WTC11 (cell line): ENCODE results near the gene CASP3. TPM values are rescaled to one million over a fixed set of nuclear protein-coding genes. Genes with fewer than 3 reads are reported as not detected.

Source experiments
- ATAC-seq: fragments of 200-7000 bp; cut with Tn5 transposase; 2 replicates; pipeline ENCODE4 v1.10.0; 2021; ENCODE audit warnings: mild to moderate bottlenecking, moderate library complexity
- CTCF ChIA-PET: fragments of 300-600 bp; sonication (Branson Sonifier 250); formaldehyde crosslinking; loops from one replicate; lab custom pipeline; 2021; ENCODE audit warnings: antibody characterized with exemption; lab: Charles Lee
- POLR2A ChIA-PET: fragments of 350-600 bp; sonication (Branson Sonifier 250); formaldehyde crosslinking; loops from one replicate; lab custom pipeline; 2021; ENCODE audit warnings: antibody characterized with exemption; lab: Charles Lee
- DNase-seq: peaks from one replicate; pipeline ENCODE4 v3.0.0; 2021; ENCODE audit warnings: low spot score
- H3K27ac Mint-ChIP-seq: 2 replicates; pipeline ENCODE4 v1.8.0; 2021; ENCODE audit warnings: mixed read lengths
- H3K27me3 Mint-ChIP-seq: 2 replicates; pipeline ENCODE4 v1.8.0; 2021; ENCODE audit warnings: low read depth, mild to moderate bottlenecking, moderate library complexity, mixed read lengths
- H3K36me3 Mint-ChIP-seq: 2 replicates; pipeline ENCODE4 v1.8.0; 2021; ENCODE audit warnings: mixed read lengths
- H3K4me1 Mint-ChIP-seq: 2 replicates; pipeline ENCODE4 v1.8.0; 2022; ENCODE audit warnings: mixed read lengths
- H3K4me3 Mint-ChIP-seq: 2 replicates; pipeline ENCODE4 v1.8.0; 2021; ENCODE audit warnings: mild to moderate bottlenecking, moderate library complexity, mixed read lengths
- H3K9me3 Mint-ChIP-seq: 2 replicates; pipeline ENCODE4 v1.8.0; 2021; ENCODE audit warnings: mixed read lengths
- ARID4B ChIP-seq: sonication (generic); formaldehyde crosslinking; IDR thresholded peaks from 2 replicates; pipeline ENCODE4 v1.8.0; 2023; ENCODE audit warnings: missing genetic modification reagents, mild to moderate bottlenecking, borderline replicate concordance
- CBFB ChIP-seq: sonication (generic); formaldehyde crosslinking; IDR thresholded peaks from 2 replicates; pipeline ENCODE4 v1.8.1; 2022; ENCODE audit warnings: mild to moderate bottlenecking, low read depth, missing genetic modification reagents
- E2F5 ChIP-seq: sonication (generic); formaldehyde crosslinking; IDR thresholded peaks from 2 replicates; pipeline ENCODE4 v1.8.1; 2022; ENCODE audit warnings: mild to moderate bottlenecking, moderate library complexity, missing genetic modification reagents
- EMX1 ChIP-seq: fragments of 250-450 bp; sonication (Bioruptor Pico); IDR thresholded peaks from 2 replicates; pipeline ENCODE4 v1.8.0; 2021; ENCODE audit warnings: mild to moderate bottlenecking
- ERG ChIP-seq: fragments of 250-450 bp; sonication (Bioruptor Pico); IDR thresholded peaks from 2 replicates; pipeline ENCODE4 v1.8.0; 2021; ENCODE audit warnings: mild to moderate bottlenecking
- FOXP1 ChIP-seq: sonication (generic); formaldehyde crosslinking; IDR thresholded peaks from 2 replicates; pipeline ENCODE4 v1.8.0; 2022; ENCODE audit warnings: missing genetic modification reagents, mild to moderate bottlenecking, moderate library complexity, borderline replicate concordance
- GABPB1 ChIP-seq: sonication (generic); formaldehyde crosslinking; IDR thresholded peaks from 2 replicates; pipeline ENCODE4 v1.8.1; 2023; ENCODE audit warnings: mild to moderate bottlenecking, missing genetic modification reagents
- GRHL2 ChIP-seq: fragments of 250-450 bp; sonication (Bioruptor Pico); IDR thresholded peaks from 2 replicates; pipeline ENCODE4 v1.8.0; 2022; ENCODE audit warnings: mild to moderate bottlenecking, moderate library complexity; ENCODE audit not compliant: insufficient replicate concordance, severe bottlenecking
- GTF2I ChIP-seq: fragments of 250-450 bp; sonication (Bioruptor Pico); conservative IDR thresholded peaks from 2 replicates; pipeline ENCODE4 v1.4.0; 2021; ENCODE audit warnings: mild to moderate bottlenecking
- IRF1 ChIP-seq: sonication (generic); formaldehyde crosslinking; IDR thresholded peaks from 2 replicates; pipeline ENCODE4 v1.8.0; 2023; ENCODE audit warnings: missing genetic modification reagents
- JAZF1 ChIP-seq: fragments of 250-450 bp; sonication (Bioruptor Pico); IDR thresholded peaks from 2 replicates; pipeline ENCODE4 v1.9.0; 2021; ENCODE audit warnings: moderate library complexity, mild to moderate bottlenecking, inconsistent platforms
- NFE2L1 ChIP-seq: sonication (generic); formaldehyde crosslinking; IDR thresholded peaks from 2 replicates; pipeline ENCODE4 v1.8.1; 2023; ENCODE audit warnings: missing genetic modification reagents
- ZMAT4 ChIP-seq: fragments of 250-450 bp; sonication (Bioruptor Pico); IDR thresholded peaks from 2 replicates; pipeline ENCODE4 v1.9.0; 2021; ENCODE audit warnings: mild to moderate bottlenecking
- ZNF281 ChIP-seq: sonication (generic); formaldehyde crosslinking; IDR thresholded peaks from 2 replicates; pipeline ENCODE4 v1.8.0; 2023; ENCODE audit warnings: mild to moderate bottlenecking, missing genetic modification reagents
- ZNF423 ChIP-seq: fragments of 250-450 bp; sonication (Bioruptor Pico); IDR thresholded peaks from 2 replicates; pipeline ENCODE4 v2.1.2; 2022; ENCODE audit warnings: mild to moderate bottlenecking, moderate library complexity
- total RNA-seq: library from RNA; stranded (reverse); gene quantifications from 3 replicates; pipeline ENCODE4 v1.2.3, GENCODE V29; 2021

The CASP3 gene
- total RNA-seq, 1 experiment from 2014 or later, result 78.9 TPM

GRCh38 chr4:184614509-184614908 lies 34.7 kb downstream of the CASP3 start (continued):
- no peak for TF ChIP-seq ARID4B (CRISPR knock-in tag)

- ATAC-seq (no peak), DNase-seq (no peak)
- H3K36me3 Mint-ChIP-seq, result peaks cover 40% of the 10 kb centered on the region
- peaks cover 2% of the 10 kb centered on the region; the same call in 1 of the 2 replicates for H3K27me3 Mint-ChIP-seq
- H3K4me1 Mint-ChIP-seq, result peaks cover 44% of the 10 kb centered on the region
- POLR2A ChIA-PET, result interaction anchor here (0.6 kb wide), 1 partner anchor 31 kb away, joined by 3 read pairs; no protein-coding TSS in a partner anchor
- peaks cover 42% of the 10 kb centered on the region for H3K9me3 Mint-ChIP-seq
- no peak overlapping the region for H3K27ac Mint-ChIP-seq
- TF ChIP-seq GTF2I (no peak), CBFB (CRISPR knock-in tag) (no peak), FOXP1 (CRISPR knock-in tag) (no peak), ZMAT4 (CRISPR knock-in tag) (no peak), GABPB1 (CRISPR knock-in tag) (no peak), IRF1 (no peak), JAZF1 (CRISPR knock-in tag) (no peak), ERG (no peak), GRHL2 (CRISPR knock-in tag) (no peak), E2F5 (CRISPR knock-in tag) (no peak), EMX1 (CRISPR knock-in tag) (no peak), ZNF281 (CRISPR knock-in tag) (no peak), NFE2L1 (CRISPR knock-in tag) (no peak), ZNF423 (CRISPR knock-in tag) (no peak)
- CTCF ChIA-PET, result no interaction called here
- H3K4me3 Mint-ChIP-seq, result no peak overlapping the region
Observed at GRCh38 chr4:184613405-184613804, 35.8 kb downstream of the CASP3 start.
